PFSK-1 (cell line): ENCODE measurements around the gene KHK.

Experiments
- FOXP2 ChIP-seq: optimal IDR thresholded peaks from 2 replicates; pipeline ENCODE3; 2011; ENCODE audit warnings: borderline replicate concordance, control low read depth, inconsistent platforms; ENCODE audit not compliant: insufficient read depth; ENCODE audit errors: extremely low read length, extremely low read depth
- POLR2AphosphoS5 ChIP-seq: IDR thresholded peaks from 2 replicates; pipeline ENCODE4 v1.6.1; 2012; ENCODE audit warnings: low read depth, mild to moderate bottlenecking, control low read depth, low read length, moderate library complexity
- SIN3A ChIP-seq: IDR thresholded peaks from 2 replicates; pipeline ENCODE4 v1.6.1; 2012; ENCODE audit warnings: mild to moderate bottlenecking, low read length, moderate library complexity, borderline replicate concordance; ENCODE audit not compliant: insufficient read depth
- TAF1 ChIP-seq: IDR thresholded peaks from 2 replicates; pipeline ENCODE4 v1.6.1; 2012; ENCODE audit warnings: low read length, control low read depth, borderline replicate concordance; ENCODE audit not compliant: insufficient read depth
- TF ChIP-seq, protein P1 (sequence below), 2 experiments: IDR thresholded peaks; 2 replicates each; pipeline versions ENCODE4 v1.6.1 to v1.8.0; 2011 to 2012; ENCODE audit warnings: low read depth in 2 of 2, low read length in 2 of 2, control low read depth in 1 of 2, inconsistent platforms in 1 of 2, mild to moderate bottlenecking in 1 of 2, moderate library complexity in 1 of 2; ENCODE audit not compliant: insufficient read depth in 1 of 2

The KHK gene

GRCh38 chr2:27040282-27040681 lies 46.3 kb upstream of the KHK start:
- TF ChIP-seq TAF1 (no peak), FOXP2 (no peak), SIN3A (no peak), POLR2AphosphoS5 (no peak)
- TF ChIP-seq, protein P1, sequence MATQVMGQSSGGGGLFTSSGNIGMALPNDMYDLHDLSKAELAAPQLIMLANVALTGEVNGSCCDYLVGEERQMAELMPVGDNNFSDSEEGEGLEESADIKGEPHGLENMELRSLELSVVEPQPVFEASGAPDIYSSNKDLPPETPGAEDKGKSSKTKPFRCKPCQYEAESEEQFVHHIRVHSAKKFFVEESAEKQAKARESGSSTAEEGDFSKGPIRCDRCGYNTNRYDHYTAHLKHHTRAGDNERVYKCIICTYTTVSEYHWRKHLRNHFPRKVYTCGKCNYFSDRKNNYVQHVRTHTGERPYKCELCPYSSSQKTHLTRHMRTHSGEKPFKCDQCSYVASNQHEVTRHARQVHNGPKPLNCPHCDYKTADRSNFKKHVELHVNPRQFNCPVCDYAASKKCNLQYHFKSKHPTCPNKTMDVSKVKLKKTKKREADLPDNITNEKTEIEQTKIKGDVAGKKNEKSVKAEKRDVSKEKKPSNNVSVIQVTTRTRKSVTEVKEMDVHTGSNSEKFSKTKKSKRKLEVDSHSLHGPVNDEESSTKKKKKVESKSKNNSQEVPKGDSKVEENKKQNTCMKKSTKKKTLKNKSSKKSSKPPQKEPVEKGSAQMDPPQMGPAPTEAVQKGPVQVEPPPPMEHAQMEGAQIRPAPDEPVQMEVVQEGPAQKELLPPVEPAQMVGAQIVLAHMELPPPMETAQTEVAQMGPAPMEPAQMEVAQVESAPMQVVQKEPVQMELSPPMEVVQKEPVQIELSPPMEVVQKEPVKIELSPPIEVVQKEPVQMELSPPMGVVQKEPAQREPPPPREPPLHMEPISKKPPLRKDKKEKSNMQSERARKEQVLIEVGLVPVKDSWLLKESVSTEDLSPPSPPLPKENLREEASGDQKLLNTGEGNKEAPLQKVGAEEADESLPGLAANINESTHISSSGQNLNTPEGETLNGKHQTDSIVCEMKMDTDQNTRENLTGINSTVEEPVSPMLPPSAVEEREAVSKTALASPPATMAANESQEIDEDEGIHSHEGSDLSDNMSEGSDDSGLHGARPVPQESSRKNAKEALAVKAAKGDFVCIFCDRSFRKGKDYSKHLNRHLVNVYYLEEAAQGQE (IDR thresholded peaks at IDR 0.05; ENCODE audit: insufficient read depth in 1 of 2, low read depth in 2 of 2, low read length in 2 of 2) = no peak

GRCh38 chr2:27041752-27042151 lies 44.8 kb upstream of the KHK start:
- no peak; the same call in 1 of the 2 replicates for TF ChIP-seq POLR2AphosphoS5
- TF ChIP-seq, protein P1 (IDR thresholded peaks at IDR 0.05; ENCODE audit: insufficient read depth in 1 of 2, low read depth in 2 of 2, low read length in 2 of 2) = no peak
- TF ChIP-seq TAF1 = no peak
- no peak for TF ChIP-seq SIN3A
- no peak for TF ChIP-seq FOXP2

DNA sequence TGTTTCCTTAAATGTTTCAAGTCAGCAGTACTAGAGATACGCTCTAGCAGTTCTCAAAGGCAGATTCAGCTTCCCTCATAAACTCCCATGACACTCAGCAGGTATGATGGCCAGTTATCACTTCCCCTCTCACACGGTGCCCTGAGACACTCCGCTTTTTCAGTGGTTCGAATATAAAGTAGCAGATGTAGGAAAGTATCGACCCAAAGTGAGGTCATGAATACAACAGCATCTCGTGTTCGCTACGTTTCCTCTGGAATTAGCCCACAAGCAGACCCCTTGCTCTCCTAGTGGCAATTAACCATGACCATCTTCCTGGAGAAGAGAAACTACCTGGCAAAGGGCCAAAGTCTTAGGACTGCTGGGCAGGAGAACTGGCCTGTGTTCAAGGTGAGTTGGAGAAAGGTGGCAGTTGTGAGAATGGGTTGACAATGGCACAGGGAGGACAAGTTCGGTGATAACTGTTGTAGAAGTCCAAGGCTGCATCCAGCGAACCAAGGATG lies 44.4 kb upstream of the KHK start:
- TF ChIP-seq, protein P1 (IDR thresholded peaks at IDR 0.05; ENCODE audit: insufficient read depth in 1 of 2, low read depth in 2 of 2, low read length in 2 of 2) = no peak
- no peak for TF ChIP-seq TAF1
- TF ChIP-seq POLR2AphosphoS5 = no peak
- TF ChIP-seq FOXP2 = no peak
- TF ChIP-seq SIN3A = no peak

- TF ChIP-seq POLR2AphosphoS5 (no peak), TAF1 (no peak), FOXP2 (no peak), SIN3A (no peak)
- TF ChIP-seq, protein P1 (IDR thresholded peaks at IDR 0.05; ENCODE audit: insufficient read depth in 1 of 2, low read depth in 2 of 2, low read length in 2 of 2) = no peak
These were observed 43.5 kb upstream of the KHK start for GRCh38 chr2:27042985-27043634.

GRCh38 chr2:27049422-27050280 lies 36.9 kb upstream of the KHK start:
- TF ChIP-seq, protein P1 (IDR thresholded peaks at IDR 0.05; ENCODE audit: insufficient read depth in 1 of 2, low read depth in 2 of 2, low read length in 2 of 2) = no peak
- TF ChIP-seq SIN3A = no peak
- no peak for TF ChIP-seq FOXP2
- no peak for TF ChIP-seq POLR2AphosphoS5
- 0 out of 2 replicates have a peak, but pooled peaks have one; percentile 29 for TF ChIP-seq TAF1
